GM21723 (cell line): Measurements from ENCODE around the gene ACOD1.
"Not testable (repeated sequence)": the region's sequence is repeated elsewhere in the genome, so short reads cannot be mapped to it uniquely, and the experiment has no call there.

Source experiments
- ATAC-seq: cut with Tn5 transposase; IDR thresholded peaks from one replicate; pipeline ENCODE4 v1.9.1; 2021; ENCODE audit warnings: mild to moderate bottlenecking, moderate library complexity; ENCODE audit not compliant: unreplicated experiment

Gene ACOD1

DNA sequence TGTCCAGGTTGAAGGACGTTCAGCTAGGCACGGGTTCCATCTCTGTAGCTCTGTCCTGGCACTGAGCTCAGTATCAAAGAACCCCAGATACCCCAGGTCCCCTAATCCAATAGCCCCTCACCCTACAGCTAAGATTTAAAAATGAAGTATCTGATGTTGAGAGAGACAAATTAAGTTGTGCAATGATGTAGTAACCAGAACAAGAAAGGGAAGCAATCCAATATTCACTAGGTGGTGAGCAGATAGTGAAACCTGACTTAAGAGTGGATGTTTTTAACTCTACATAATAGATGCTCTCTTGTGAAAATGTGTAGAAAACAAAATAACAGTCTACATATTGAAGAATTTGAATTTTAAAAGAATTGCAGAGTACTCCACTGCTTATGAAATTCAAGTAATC, 1.8 kb downstream of the ACOD1 start:
- no peak for ATAC-seq

- no peak for ATAC-seq
Observed at GRCh38 chr13:76953968-76954367, 5.7 kb downstream of the ACOD1 start.

- no peak for ATAC-seq
Observed at GRCh38 chr13:76954538-76954937, 6.2 kb downstream of the ACOD1 start.

GRCh38 chr13:76955193-76955592, 6.9 kb downstream of the ACOD1 start:
- no peak for ATAC-seq

- no peak for ATAC-seq
Observed at GRCh38 chr13:76955661-76956060, 7.3 kb downstream of the ACOD1 start.

DNA sequence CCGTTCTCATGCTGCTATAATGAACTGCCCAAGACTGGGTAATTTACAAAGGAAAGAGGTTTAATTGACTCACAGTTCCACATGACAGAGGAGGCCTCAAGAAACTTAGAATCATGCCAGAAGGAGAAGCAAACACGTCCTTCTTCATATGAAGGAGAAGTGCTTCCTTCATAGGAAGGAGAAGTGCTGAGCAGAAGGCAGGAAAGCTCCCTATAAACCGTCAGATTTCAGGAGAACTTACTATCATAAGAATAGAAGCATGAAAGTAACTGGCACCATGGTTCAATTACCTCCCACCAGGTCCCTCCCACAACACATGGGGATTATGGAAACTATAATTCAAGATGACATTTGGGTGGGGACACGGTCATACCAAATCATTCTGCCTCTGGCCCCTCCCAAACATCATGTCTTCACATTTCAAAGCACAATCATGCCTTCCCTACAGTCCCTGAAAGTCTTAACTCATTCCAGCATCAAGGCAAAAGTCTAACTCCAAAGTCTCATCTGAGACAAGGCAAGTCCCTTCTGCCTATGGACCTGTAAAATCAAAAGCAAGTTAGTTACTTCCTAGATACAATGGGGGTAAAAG, 10.6 kb downstream of the ACOD1 start:
- ATAC-seq = no peak

GRCh38 chr13:76959734-76960133, 11.4 kb downstream of the ACOD1 start:
- not testable (repeated sequence) for ATAC-seq

- ATAC-seq = no peak
Observed at GRCh38 chr13:76965759-76966421, 17.6 kb downstream of the ACOD1 start.

DNA sequence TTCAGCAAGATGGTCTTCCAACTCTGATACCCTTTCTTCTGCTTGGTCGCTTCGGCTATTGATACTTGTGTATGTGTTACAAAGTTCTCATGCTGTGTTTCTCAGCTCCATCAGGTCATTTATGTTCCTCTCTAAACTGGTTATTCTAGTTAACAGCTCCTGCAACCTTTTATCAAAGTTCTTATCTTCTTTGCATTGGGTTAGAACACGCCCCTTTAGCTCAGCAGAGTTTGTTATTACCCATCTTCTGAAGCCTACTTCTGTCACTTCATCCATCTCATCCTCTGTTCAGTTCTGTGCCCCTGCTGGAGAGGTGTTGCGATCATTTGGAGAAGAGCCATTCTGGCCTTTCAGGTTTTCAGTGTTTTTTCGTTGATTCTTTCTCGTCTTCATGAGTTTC, 18.7 kb downstream of the ACOD1 start:
- ATAC-seq = no peak

DNA sequence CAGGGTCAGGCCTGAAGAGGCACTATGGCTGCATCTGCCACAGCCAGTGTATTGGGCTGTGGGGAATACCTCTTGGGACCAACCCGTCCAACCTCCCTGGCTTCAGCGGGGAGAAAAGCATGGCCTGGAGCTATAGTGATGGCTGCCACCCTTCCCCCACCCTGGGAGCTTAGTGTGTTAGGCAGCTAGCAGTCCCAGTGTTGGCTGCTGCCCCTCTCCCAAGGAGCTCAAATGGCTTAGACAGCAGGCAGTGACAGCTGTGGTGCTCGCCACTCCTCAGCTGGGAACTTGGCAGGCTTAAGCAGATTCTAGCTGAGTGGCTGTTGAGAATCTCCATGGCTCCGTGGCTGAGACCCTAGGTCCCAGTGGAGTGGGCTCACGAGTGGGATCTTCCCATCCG, 19.7 kb downstream of the ACOD1 start:
- no peak for ATAC-seq

- no peak for ATAC-seq
Observed at GRCh38 chr13:76969488-76970365, 21.4 kb downstream of the ACOD1 start.

DNA sequence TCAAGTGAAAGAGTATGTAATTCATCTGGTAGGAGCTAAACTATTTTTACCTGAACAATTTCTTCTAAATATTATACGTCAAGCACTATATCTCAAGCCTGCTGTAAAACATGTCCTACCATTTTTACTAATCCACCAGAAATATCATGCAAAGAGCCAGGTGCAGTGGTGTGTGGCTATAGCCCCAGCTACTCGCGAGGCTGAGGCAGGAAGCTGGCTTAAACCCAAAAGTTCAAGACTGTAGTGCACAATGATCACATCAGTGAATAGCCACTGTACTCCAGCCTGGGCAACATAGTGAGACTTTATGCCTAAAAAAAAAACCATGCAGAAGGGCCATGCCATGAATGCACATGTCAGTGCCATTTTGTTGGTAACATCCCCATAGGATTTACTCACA, 22.9 kb downstream of the ACOD1 start:
- ATAC-seq = peak; percentile 48

- ATAC-seq = no peak
Observed at GRCh38 chr13:76971851-76972829, 23.8 kb downstream of the ACOD1 start.

- no peak for ATAC-seq
Observed at GRCh38 chr13:76973920-76974617, 25.8 kb downstream of the ACOD1 start.

GRCh38 chr13:76974618-76974975, 26.3 kb downstream of the ACOD1 start:
- no peak for ATAC-seq

- no peak for ATAC-seq
Observed at GRCh38 chr13:76975863-76976262, 27.6 kb downstream of the ACOD1 start.

DNA sequence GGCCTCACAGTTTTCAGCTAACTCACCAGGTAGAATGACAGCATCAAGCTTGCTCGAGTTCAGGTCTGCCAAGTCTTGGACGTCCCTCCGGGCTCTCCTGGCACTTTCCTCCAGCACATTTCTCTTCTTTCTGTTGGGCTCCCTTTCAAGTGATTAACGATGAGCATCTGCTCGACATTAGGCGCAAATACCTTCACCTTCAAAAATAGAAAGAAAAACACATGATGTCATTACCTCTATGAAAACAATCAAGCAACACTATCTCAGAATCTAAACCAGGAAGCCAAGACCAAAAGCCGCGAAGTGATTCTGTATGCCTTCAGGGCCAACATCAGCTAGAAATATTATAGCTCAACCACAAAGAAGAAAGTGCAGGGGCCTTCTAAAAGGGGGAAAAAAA, 28.2 kb downstream of the ACOD1 start:
- ATAC-seq = no peak

DNA sequence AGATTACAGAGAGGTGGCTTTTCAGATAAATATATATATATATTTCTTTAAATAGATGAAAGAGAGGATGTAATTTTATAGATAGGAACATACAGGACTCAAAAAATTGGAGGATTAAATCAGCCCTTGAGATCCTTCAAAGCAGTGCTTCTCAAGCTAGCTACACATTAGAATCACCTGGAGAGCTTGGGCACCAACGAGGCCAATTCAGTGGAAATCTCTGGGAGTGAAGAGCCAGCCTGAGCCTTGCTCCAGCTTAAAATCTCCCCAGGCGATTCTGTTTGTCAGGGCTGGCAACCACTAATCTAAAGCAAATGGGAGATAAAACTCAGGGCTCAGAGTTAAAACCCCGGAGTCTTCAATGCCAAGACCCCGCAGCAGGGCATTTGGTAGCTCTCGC, 28.6 kb downstream of the ACOD1 start:
- no peak for ATAC-seq

GRCh38 chr13:76980075-76980718, 31.9 kb downstream of the ACOD1 start:
- peak; percentile 100 for ATAC-seq

DNA sequence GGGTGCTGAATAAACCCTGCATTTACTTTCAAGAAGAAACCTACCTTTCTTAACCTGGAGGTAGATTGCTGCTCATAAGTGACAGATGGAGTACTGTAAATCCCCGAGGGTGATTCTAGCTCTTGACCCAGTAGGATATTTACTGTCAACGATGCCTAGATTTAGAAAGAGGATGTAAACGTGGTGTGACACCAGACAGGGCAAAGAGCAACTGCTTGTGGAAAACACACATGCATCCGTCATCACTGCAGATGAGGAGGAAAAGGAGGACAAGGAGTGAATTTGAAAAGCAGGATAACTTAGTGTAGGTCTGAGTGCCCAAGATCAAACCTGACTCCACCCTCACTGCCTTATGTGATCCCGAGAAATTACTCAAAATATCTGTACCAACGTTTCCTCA, 33.8 kb downstream of the ACOD1 start:
- ATAC-seq = no peak
